ENCODE results near the gene TRIM59.

- TF ChIP-seq POLR2A (IDR thresholded peaks at IDR 0.05; ENCODE audit: extremely low read depth, insufficient read length) (no peak), CTCF (IDR thresholded peaks at IDR 0.05; ENCODE audit: low read depth, low read length) (no peak)
Measured at GRCh38 chr3:160402221-160403027, 47.2 kb downstream of the TRIM59 start.

All from NB4 (cell line).